ENCODE measurements around the gene PDSS2.

- no peak for TF ChIP-seq CTCF (IDR thresholded peaks at IDR 0.05; ENCODE audit: insufficient read depth, low read length, poor library complexity, severe bottlenecking)
- TF ChIP-seq EZH2phosphoT487 (conservative IDR thresholded peaks at IDR 0.05; ENCODE audit: low read length), result no peak
Observed at GRCh38 chr6:107470364-107470763, 11.0 kb upstream of the PDSS2 start.

Measured in SU-DHL-6 (cell line).